K562 (cell line): Measurements from ENCODE around the gene ATF5. TPM values are rescaled to one million over a fixed set of nuclear protein-coding genes. Genes with fewer than 3 reads are reported as not detected.

ENCODE experiments used
- ARHGAP35 ChIP-seq: fragments of 450-650 bp; IDR thresholded peaks from 2 replicates; pipeline ENCODE4 v1.6.1; 2018; ENCODE audit not compliant: partially characterized antibody
- CBX5 ChIP-seq: IDR thresholded peaks from 2 replicates; pipeline ENCODE4 v1.6.1; 2014; ENCODE audit warnings: low read depth, borderline replicate concordance
- EHMT2 ChIP-seq: fragments of 450-650 bp; IDR thresholded peaks from 2 replicates; pipeline ENCODE4 v1.6.1; 2018; ENCODE audit warnings: antibody characterized with exemption
- HDGF ChIP-seq: fragments of 450-650 bp; IDR thresholded peaks from 2 replicates; pipeline ENCODE4 v1.6.1; 2016
- KAT7 ChIP-seq: sonication (generic); formaldehyde crosslinking; IDR thresholded peaks from 2 replicates; pipeline ENCODE4 v1.8.0; 2022; ENCODE audit warnings: missing genetic modification reagents, mild to moderate bottlenecking, borderline replicate concordance
- KHSRP ChIP-seq: fragments of 450-650 bp; IDR thresholded peaks from 2 replicates; pipeline ENCODE4 v1.6.1; 2017
- MAFK ChIP-seq: IDR thresholded peaks from 2 replicates; pipeline ENCODE4 v1.6.1; 2011; ENCODE audit warnings: low read length, improper control_type of control experiment
- MCM5 ChIP-seq: fragments of 450-650 bp; IDR thresholded peaks from 2 replicates; pipeline ENCODE4 v1.6.1; 2016; ENCODE audit warnings: low read depth
- MECOM ChIP-seq: fragments of 250-450 bp; sonication (Bioruptor Pico); IDR thresholded peaks from 2 replicates; pipeline ENCODE4 v1.8.0; 2022; ENCODE audit warnings: inconsistent platforms
- NBN ChIP-seq: fragments of 450-650 bp; IDR thresholded peaks from 2 replicates; pipeline ENCODE4 v1.6.1; 2016; ENCODE audit warnings: low read depth, mild to moderate bottlenecking
- POLR2A ChIP-seq: fragments of 450-650 bp; conservative IDR thresholded peaks from 2 replicates; pipeline ENCODE4 v1.6.1; 2016
- RBM15 ChIP-seq: fragments of 200-400 bp; formaldehyde crosslinking; IDR thresholded peaks from 2 replicates; pipeline ENCODE4 v1.6.1; 2018; ENCODE audit warnings: mild to moderate bottlenecking, low read length, moderate library complexity; ENCODE audit not compliant: insufficient read depth
- RBM34 ChIP-seq: fragments of 200-400 bp; formaldehyde crosslinking; IDR thresholded peaks from 2 replicates; pipeline ENCODE4 v1.6.1; 2018; ENCODE audit warnings: low read length, borderline replicate concordance; ENCODE audit not compliant: insufficient read depth
- RFX5 ChIP-seq: IDR thresholded peaks from 2 replicates; pipeline ENCODE4 v1.6.1; 2011; ENCODE audit warnings: low read depth, mild to moderate bottlenecking, improper control_type of control experiment, low read length
- SAFB ChIP-seq: fragments of 200-400 bp; formaldehyde crosslinking; IDR thresholded peaks from 2 replicates; pipeline ENCODE4 v1.6.1; 2017; ENCODE audit warnings: low read depth, low read length, borderline replicate concordance
- SFPQ ChIP-seq: fragments of 200-400 bp; formaldehyde crosslinking; IDR thresholded peaks from 2 replicates; pipeline ENCODE4 v1.6.1; 2017; ENCODE audit warnings: mild to moderate bottlenecking, low read depth, low read length, moderate library complexity
- SNIP1 ChIP-seq: fragments of 450-650 bp; IDR thresholded peaks from 2 replicates; pipeline ENCODE4 v1.7.1; 2017; ENCODE audit warnings: low read depth, mild to moderate bottlenecking
- SOX6 ChIP-seq: fragments of 450-650 bp; IDR thresholded peaks from 2 replicates; pipeline ENCODE4 v1.6.1; 2014; ENCODE audit warnings: mild to moderate bottlenecking
- STAG1 ChIP-seq: sonication (generic); formaldehyde crosslinking; IDR thresholded peaks from 2 replicates; pipeline ENCODE4 v1.5.0; 2020; ENCODE audit warnings: missing genetic modification reagents, borderline replicate concordance
- TAF7 ChIP-seq: fragments of 450-650 bp; IDR thresholded peaks from 2 replicates; pipeline ENCODE4 v1.6.1; 2016; ENCODE audit warnings: missing genetic modification characterization, missing compliant biosample characterization
- TCF3 ChIP-seq: sonication (generic); formaldehyde crosslinking; IDR thresholded peaks from 2 replicates; pipeline ENCODE4 v1.4.0; 2020; ENCODE audit warnings: mild to moderate bottlenecking, missing genetic modification reagents
- ZHX1 ChIP-seq: fragments of 150-350 bp; conservative IDR thresholded peaks from 2 replicates; pipeline ENCODE4 v1.6.1; 2014; ENCODE audit warnings: low read length
- ZNF274 ChIP-seq: IDR thresholded peaks from 2 replicates; pipeline ENCODE4 v1.6.1; 2011; ENCODE audit warnings: low read depth, mild to moderate bottlenecking, low read length, moderate library complexity, borderline replicate concordance
- ZNF3 ChIP-seq: fragments of 250-450 bp; sonication (Bioruptor Pico); IDR thresholded peaks from 2 replicates; pipeline ENCODE4 v1.5.0; 2021; ENCODE audit warnings: mild to moderate bottlenecking, moderate library complexity
- ZNF324 ChIP-seq: fragments of 250-450 bp; sonication (Bioruptor Pico); IDR thresholded peaks from 2 replicates; pipeline ENCODE4 v1.4.0; 2020; ENCODE audit warnings: mild to moderate bottlenecking
- ZNF41 ChIP-seq: fragments of 250-450 bp; sonication (Bioruptor Pico); conservative IDR thresholded peaks from 2 replicates; pipeline ENCODE4 v1.4.0; 2020; ENCODE audit warnings: mild to moderate bottlenecking
- ZNF707 ChIP-seq: fragments of 250-450 bp; sonication (Bioruptor Pico); conservative IDR thresholded peaks from 2 replicates; pipeline ENCODE4 v1.8.0; 2022; ENCODE audit warnings: inconsistent platforms, mild to moderate bottlenecking, moderate library complexity
- ZNF77 ChIP-seq: fragments of 250-450 bp; sonication (Bioruptor Pico); IDR thresholded peaks from 2 replicates; pipeline ENCODE4 v1.5.0; 2020
- ZSCAN29 ChIP-seq: fragments of 450-650 bp; IDR thresholded peaks from 2 replicates; pipeline ENCODE4 v1.6.1; 2017
- polyA plus RNA-seq, 8 experiments: library from polyadenylated mRNA; depleted of rRNA in 4 of 8; stranded (reverse) in 5 of 8; unstranded in 3 of 8; fragments of >200 nt; fragmentation: Nextera tagmentation in 2 of 8; fragmentation: Illumina TruSeq in 1 of 8; extraction: Ambion mirVana in 2 of 8; extraction: Trizol in 1 of 8; gene quantifications; 2 replicates each; pipeline versions ENCODE4 v1.2.1 to v1.2.3, GENCODE V29; 2011 to 2014; ENCODE audit warnings: inconsistent platforms in 1 of 8, missing spikeins in 1 of 8
- total RNA-seq, 7 experiments: library from RNA; depleted of rRNA in 6 of 7; stranded (reverse); fragments of >200 nt in 6 of 7; fragmentation: Illumina TruSeq in 2 of 7; extraction: Trizol in 2 of 7; gene quantifications; 2 replicates each; pipeline versions ENCODE4 v1.2.1 to v1.2.3, GENCODE V29; 2011 to 2021; ENCODE audit warnings: low replicate concordance in 1 of 7

The ATF5 gene
- total and polyA plus RNA-seq, 9 of the 15 experiments (the other 6 are each of a cell fraction or from before 2014, with no cell fraction given): 3.0 to 57.6 (median 11.1) TPM

GRCh38 chr19:49889687-49890348, 39.2 kb upstream of the ATF5 start (continued):
- TF ChIP-seq ZHX1 (0 out of 2 replicates have a peak, but pooled peaks have one; percentile 56), ZNF274 (no peak; the same call in 1 of the 2 replicates), KHSRP (no peak), POLR2A (peak; percentile 63), STAG1 (CRISPR knock-in tag) (peak; percentile 87), NBN (peak; percentile 90), SAFB (peak; percentile 42; the same call in 1 of the 2 replicates), ZNF324 (CRISPR knock-in tag) (no peak), MECOM (CRISPR knock-in tag) (no peak), ZNF41 (no peak), ZNF77 (CRISPR knock-in tag) (no peak), MCM5 (no peak), TAF7 (tag) (0 out of 2 replicates have a peak, but pooled peaks have one; percentile 32), HDGF (no peak), ZNF3 (CRISPR knock-in tag) (no peak), ZSCAN29 (peak; percentile 23; the same call in 1 of the 2 replicates), RFX5 (no peak), ZNF707 (CRISPR knock-in tag) (no peak), KAT7 (CRISPR knock-in tag) (peak; percentile 99), SOX6 (peak; percentile 83), RBM34 (no peak; the same call in 1 of the 2 replicates), CBX5 (peak; percentile 60; the same call in 1 of the 2 replicates), MAFK (no peak), TCF3 (CRISPR knock-in tag) (peak; percentile 59), ARHGAP35 (no peak), SNIP1 (no peak), SFPQ (no peak), RBM15 (no peak), EHMT2 (no peak)
